KG1 (cell line): ENCODE results near the gene ATXN10.

Source experiments
- DNase-seq: peaks from one replicate; lab custom pipeline; 2025; lab: John Stamatoyannopoulos, UW

The ATXN10 gene

GRCh38 chr22:45891021-45891421 is 219.4 kb downstream of the ATXN10 start:
- no peak for DNase-seq

DNA sequence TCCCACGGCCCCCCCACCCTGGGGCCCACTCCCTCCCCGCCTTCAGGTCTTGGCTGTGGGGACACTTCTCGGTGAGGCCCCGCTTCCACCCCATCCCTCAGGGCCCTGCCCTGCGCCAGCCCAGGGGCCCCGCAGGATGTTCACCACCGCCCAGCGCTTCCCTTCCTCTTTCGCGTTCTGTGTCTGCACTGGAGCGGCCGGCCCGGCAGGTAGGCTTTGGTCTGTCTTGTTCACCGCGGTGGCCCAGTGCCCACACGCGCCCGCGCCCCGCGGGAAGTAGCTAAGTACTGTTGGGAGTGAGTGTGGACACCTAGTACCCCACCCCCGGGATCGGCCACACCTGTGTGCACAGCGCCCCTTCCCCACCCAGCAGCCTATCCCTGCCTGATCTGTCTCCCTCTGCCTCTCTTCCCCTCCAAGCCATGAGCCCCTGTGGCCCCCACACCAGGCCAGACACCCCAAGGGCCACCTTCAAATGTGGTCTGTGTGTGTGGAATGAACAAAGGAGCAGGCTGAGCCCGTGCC is 219.9 kb downstream of the ATXN10 start:
- DNase-seq, result no peak

DNA sequence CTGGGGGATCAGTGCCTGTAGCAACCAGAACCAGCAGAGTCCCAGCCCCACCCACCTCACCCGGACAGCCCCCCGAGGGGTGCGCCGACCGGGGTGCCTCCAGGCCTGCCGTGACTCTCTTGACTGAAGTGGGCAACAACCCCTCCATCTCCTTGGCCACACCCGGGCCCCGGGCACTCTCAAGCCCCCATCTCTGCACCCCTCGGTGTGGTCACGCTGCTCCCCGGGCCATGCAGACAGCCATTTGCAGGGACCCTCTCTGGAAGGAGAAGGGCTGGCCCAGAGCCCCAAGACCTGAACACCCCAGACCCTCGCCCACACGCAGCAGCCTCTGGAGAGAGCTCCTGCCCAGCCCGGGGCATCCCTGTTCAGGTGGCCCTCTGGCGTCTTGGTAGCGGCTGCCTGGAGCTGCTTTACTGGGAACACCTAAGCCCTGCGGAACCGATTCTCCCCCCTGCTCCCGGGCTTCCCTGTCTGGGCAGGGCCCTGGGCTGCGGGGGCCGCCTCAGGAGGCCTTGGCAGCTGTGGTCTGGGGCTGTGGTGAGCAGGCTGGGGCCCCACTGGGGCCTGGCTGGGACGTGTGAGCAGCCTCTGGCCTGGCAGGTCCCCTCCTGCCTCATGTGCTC is 220.5 kb downstream of the ATXN10 start:
- no peak for DNase-seq

DNA sequence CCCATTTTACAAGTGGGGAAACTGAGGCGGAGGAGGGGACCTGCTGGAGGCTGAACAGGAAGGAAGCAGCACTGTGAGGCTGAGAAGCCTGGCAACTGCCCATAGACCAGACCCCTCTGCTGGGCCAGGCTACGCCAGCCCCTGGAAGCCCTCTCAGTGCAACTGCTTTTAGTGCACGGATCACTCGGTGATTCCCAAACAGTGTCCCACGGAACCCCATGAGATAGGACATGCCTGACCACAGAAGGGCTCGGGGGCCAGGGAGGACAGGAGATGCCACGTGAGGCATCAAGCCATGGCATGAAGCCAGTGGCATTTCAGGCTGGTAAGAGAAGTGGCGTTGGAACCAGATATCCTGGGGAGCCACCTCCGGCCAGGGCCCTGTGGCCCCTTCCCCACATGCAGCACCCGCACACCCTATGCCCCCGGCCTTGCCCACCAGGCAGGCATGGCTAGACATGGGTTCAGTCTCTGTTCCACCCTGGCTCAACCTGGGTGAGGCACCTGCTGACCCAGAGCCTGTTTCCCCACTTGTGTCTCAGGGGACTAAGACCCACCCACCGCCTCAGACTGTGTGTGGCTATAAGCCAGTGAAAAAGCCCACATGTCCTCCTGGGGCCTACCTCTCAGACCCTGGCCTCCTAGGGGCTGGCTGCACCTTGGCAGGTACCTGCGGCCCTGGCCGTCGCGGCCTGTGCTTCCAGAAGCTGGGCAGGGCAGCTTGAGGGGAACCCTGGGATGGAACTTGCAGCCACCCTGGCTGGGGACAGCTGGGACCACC is 221.2 kb downstream of the ATXN10 start:
- DNase-seq, result no peak

- DNase-seq, result no peak
These were observed 221.9 kb downstream of the ATXN10 start for GRCh38 chr22:45893516-45893915.
